Body of pancreas (tissue), 4 donors: Measurements from ENCODE around the gene SLCO3A1. TPM values are rescaled to one million over a fixed set of nuclear protein-coding genes. Genes with fewer than 3 reads are reported as not detected.

Experiments used
- ATAC-seq: fragments of 150-250 bp; one replicate; pipeline ENCODE4 v1.9.1; 2016
- DNase-seq, 4 donors: peaks; one replicate each; pipeline ENCODE4 v3.0.0-alpha.2; 2019
- H3K27ac ChIP-seq, 4 donors: fragments of 200-600 bp; sonication (generic); 1 replicate in 3 of 4; 2 replicates in 1 of 4; pipeline versions ENCODE4 v1.5.1 to v1.6.1; 2016 to 2019; ENCODE audit warnings: mild to moderate bottlenecking in 1 of 4, mixed read lengths in 1 of 4, moderate library complexity in 1 of 4
- H3K27me3 ChIP-seq, 2 donors: fragments of 200-600 bp; sonication (generic); one replicate each; pipeline ENCODE4 v1.6.0; 2016; ENCODE audit warnings: mild to moderate bottlenecking in 1 of 2
- H3K36me3 ChIP-seq, 2 donors: fragments of 200-600 bp; sonication (generic); replicated peaks in 1 of 2; 2 replicates each; pipeline ENCODE4 v1.5.1; 2016; ENCODE audit warnings: low read depth in 2 of 2; ENCODE audit not compliant: insufficient read depth in 1 of 2
- H3K4me1 ChIP-seq: fragments of 200-600 bp; sonication (generic); one replicate; pipeline ENCODE4 v1.6.0; 2016
- H3K4me3 ChIP-seq, 2 donors: fragments of 200-600 bp; sonication (generic); 1 replicate in 1 of 2; 2 replicates in 1 of 2; pipeline ENCODE4 v1.5.1; 2016 to 2019
- H3K9me3 ChIP-seq, 3 donors: fragments of 200-600 bp; sonication (generic); 1 replicate in 2 of 3; 2 replicates in 1 of 3; pipeline ENCODE4 v1.5.1; 2016
- CTCF ChIP-seq, 7 experiments: fragments of 450-650 bp in 4 of 7; fragments of 200-600 bp in 3 of 7; sonication (generic) in 3 of 7; IDR thresholded peaks; one replicate each; pipeline ENCODE4 v1.5.1; 2016 to 2019; ENCODE audit warnings: antibody characterized with exemption in 7 of 7
- POLR2A ChIP-seq, 3 donors: fragments of 450-650 bp; IDR thresholded peaks; one replicate each; pipeline ENCODE4 v1.6.1; 2016; ENCODE audit warnings: antibody characterized with exemption in 3 of 3, mild to moderate bottlenecking in 2 of 3
- WGBS, 2 donors: methylation state at CpG; one replicate each; pipeline ENCODE4 v1.1.5; 2017; 5-methylcytosine and 5-hydroxymethylcytosine counted together
- intact Hi-C: fragments of 100-400 bp; cut with DNase I; formaldehyde crosslinking; loops from one replicate; pipeline ENCODE4 v1.15.1; 2023
- total RNA-seq, 2 donors: library from RNA; depleted of rRNA; stranded (reverse); fragments of >200 nt; gene quantifications; one replicate each; pipeline ENCODE4 v1.1.0, GENCODE V29; 2016

The SLCO3A1 gene
- total RNA-seq, 2 donors from 2014 or later = 5.7 to 12.9 TPM

GRCh38 chr15:92092289-92093105, 239.0 kb downstream of the SLCO3A1 start:
- intact Hi-C loops = loop anchor here (10.0 kb wide), 1 partner anchor 622 kb away; no protein-coding TSS in a partner anchor
- WGBS, 2 donors = 61 to 62% methylated on average over 10 of the region's 10 CpGs
- no peak for DNase-seq

GRCh38 chr15:92095693-92096092, 242.2 kb downstream of the SLCO3A1 start:
- ATAC-seq = no peak
- H3K36me3 ChIP-seq = no peaks in the 10 kb centered on the region
- peaks cover 3% of the 10 kb centered on the region for H3K4me1 ChIP-seq
- intact Hi-C loops = loop anchor here (5.0 to 10.0 kb wide), 2 partner anchors 132 to 619 kb away; no protein-coding TSS in a partner anchor
- H3K9me3 ChIP-seq = no peaks in the 10 kb centered on the region
- no peak overlapping the region for H3K4me3 ChIP-seq
- peaks cover 0 to 3% of the 10 kb centered on the region in 2 donors for H3K27me3 ChIP-seq
- WGBS, 2 donors = 50 to 55% methylated on average over 3 to 4 of the region's 4 CpGs
- no peak for TF ChIP-seq CTCF (IDR thresholded peaks at IDR 0.05)
- TF ChIP-seq POLR2A (IDR thresholded peaks at IDR 0.05) = no peak
- H3K27ac ChIP-seq = no peak overlapping the region
- DNase-seq = no peak

More at GRCh38 chr15:92092289-92093105, 239.0 kb downstream of the SLCO3A1 start:
- H3K36me3 ChIP-seq = no peaks in the 10 kb centered on the region
- TF ChIP-seq POLR2A (IDR thresholded peaks at IDR 0.05) = no peak
- no peak for TF ChIP-seq CTCF (IDR thresholded peaks at IDR 0.05)
- no peaks in the 10 kb centered on the region for H3K9me3 ChIP-seq
- no peak overlapping the region for H3K4me3 ChIP-seq
- no peak overlapping the region for H3K27ac ChIP-seq
- peaks cover 0 to 8% of the 10 kb centered on the region in 2 donors for H3K27me3 ChIP-seq
- H3K4me1 ChIP-seq = peaks cover 3% of the 10 kb centered on the region
- ATAC-seq = no peak

GRCh38 chr15:92097474-92098178, 244.1 kb downstream of the SLCO3A1 start:
- H3K4me1 ChIP-seq = peaks cover 3% of the 10 kb centered on the region
- ATAC-seq (peak; percentile 78), DNase-seq (peak; percentile 40 to 53 (median 48))

GRCh38 chr15:92098869-92099268, 245.4 kb downstream of the SLCO3A1 start:
- intact Hi-C loops = loop anchor here (5.0 to 10.0 kb wide), 2 partner anchors 128 to 616 kb away; no protein-coding TSS in a partner anchor
- H3K4me3 ChIP-seq = no peak overlapping the region
- DNase-seq (peak in 2 of 4 donors; percentile 13 to 20), ATAC-seq (no peak)
- 61 to 73% methylated on average over 3 to 5 of the region's 5 CpGs for WGBS, 2 donors
- peaks cover 3% of the 10 kb centered on the region for H3K4me1 ChIP-seq
- no peaks in the 10 kb centered on the region for H3K27me3 ChIP-seq
- TF ChIP-seq CTCF (IDR thresholded peaks at IDR 0.05) (no peak), POLR2A (IDR thresholded peaks at IDR 0.05) (no peak)
- no peaks in the 10 kb centered on the region for H3K36me3 ChIP-seq
- no peaks in the 10 kb centered on the region for H3K9me3 ChIP-seq
- H3K27ac ChIP-seq = no peak overlapping the region

More at GRCh38 chr15:92097474-92098178, 244.1 kb downstream of the SLCO3A1 start:
- no peaks in the 10 kb centered on the region for H3K27me3 ChIP-seq
- H3K36me3 ChIP-seq = no peaks in the 10 kb centered on the region
- intact Hi-C loops = loop anchor here (5.0 to 10.0 kb wide), 2 partner anchors 130 to 617 kb away; no protein-coding TSS in a partner anchor
- TF ChIP-seq CTCF (IDR thresholded peaks at IDR 0.05) (peak; percentile 36 to 85 (median 75)), POLR2A (IDR thresholded peaks at IDR 0.05) (no peak)
- no peak overlapping the region for H3K27ac ChIP-seq
- no peaks in the 10 kb centered on the region for H3K9me3 ChIP-seq
- H3K4me3 ChIP-seq = no peak overlapping the region
- 31 to 36% methylated on average over 17 of the region's 17 CpGs for WGBS, 2 donors
